Measurements from ENCODE around the gene CENPU. TPM values are rescaled to one million over a fixed set of nuclear protein-coding genes. Genes with fewer than 3 reads are reported as not detected.

CENPU gene
- total RNA-seq: 15.4 and 28.9 TPM in 2 replicates

DNA sequence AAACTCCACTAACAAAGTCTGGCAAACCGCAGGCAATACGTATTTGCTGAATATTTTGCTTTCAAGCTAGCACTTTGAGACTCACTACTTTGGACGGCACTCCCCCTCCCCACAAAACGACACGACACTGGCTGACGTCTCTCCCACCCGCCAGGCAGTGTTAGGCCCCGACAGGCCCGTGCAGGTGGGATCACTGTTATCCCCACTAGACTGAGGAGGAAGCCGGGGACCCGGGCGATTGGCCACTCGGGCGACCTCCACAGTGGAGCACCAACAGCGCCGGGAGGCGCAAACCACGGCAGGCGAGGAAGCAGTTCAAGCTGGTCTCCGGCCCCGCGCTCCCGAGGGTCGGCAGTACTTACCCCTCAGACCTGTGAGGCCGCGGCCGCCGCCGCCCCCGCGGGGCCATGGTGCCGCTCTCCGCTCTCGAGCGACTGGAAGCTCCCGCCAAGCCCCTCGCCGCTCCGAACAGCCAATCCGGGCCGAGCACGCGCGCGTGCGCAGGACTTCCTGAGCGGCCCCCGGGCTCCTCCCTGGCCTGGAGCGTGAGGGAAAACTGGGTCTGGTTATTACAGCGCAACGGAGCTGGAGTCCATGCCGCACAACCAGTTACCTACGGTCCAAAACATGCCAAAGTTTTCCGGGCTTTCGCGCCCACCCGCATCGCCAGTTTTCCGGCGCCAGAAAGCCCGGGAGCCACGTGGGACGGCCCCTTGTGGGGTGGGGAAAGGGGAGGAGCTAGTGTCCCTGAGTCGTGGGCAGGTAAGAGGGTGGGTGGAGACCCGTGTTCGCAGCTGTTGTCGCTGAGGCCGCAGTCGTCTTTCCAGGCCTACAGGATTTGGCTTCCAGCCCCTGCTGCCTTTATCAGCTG, at the start of gene CENPU:
CENPU (minus strand) TSS at position 443 of the 871 bp plus-strand sequence; CDS start at position 409, 34 bp downstream.

DNA sequence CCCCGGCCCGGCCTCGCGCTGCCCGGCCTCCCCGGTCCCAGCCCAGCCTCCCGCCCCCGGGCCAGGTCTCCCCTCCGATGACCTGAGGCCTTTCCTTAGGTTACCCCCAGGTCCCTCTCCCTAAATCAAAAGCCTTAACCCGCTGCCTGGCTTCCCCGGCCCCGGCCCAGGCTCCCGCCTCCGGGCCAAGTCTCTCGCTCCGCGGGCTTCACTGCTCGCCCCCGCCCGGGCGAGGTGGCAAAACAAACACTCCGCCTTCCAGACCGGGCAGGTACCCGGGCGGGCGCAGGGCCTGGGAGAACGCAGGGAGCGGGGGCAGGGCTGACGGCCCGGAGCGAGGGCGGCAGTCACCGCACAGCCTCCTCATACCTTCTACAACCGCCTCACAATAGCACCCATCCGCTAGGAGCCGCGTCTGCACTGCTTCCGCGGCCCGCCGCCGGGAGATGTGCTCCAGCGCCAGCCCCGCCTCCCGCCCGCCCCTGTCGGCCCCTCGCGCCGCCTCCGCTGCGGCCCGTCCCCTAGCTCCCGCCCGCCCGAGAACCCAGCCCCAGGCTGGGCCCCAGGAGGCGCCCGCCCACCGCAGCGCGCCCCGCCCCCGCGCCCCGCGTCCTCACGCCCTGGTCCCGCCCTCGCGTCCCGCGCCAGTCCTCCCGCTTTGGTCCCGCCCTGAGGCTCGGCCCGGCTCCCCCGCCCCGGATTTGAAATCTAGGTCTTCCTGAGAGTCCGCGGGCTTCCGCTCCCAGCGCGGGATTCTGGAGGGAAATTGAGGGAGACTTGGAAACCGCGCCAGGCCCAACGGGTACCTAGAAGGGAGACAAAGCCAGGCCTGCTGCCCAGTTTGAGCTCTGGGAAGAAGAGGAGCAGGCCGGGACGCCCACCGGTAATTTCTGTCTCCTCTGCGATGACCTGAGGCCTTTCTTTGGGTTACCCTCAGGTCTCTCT, 84.6 kb downstream of the CENPU start, which contains the start of the genes CASP3 and PRIMPOL:
CASP3 (minus strand) TSS at position 422 of the 945 bp plus-strand sequence. CDS start 10,994 bp downstream, outside the sequence.
PRIMPOL (plus strand) TSS at position 713 of the 945 bp plus-strand sequence. CDS start 7,403 bp downstream, outside the sequence.

Other genes with a start within 250 kb of the CENPU start
- gene CASP3, start 84.6 kb downstream of the CENPU start, total RNA-seq: 26.5 and 26.6 TPM in 2 replicates
- 12.5 and 16.4 TPM in 2 replicates for gene PRIMPOL, start 84.4 kb downstream of the CENPU start, total RNA-seq
- gene ACSL1, start 91.9 kb upstream of the CENPU start, total RNA-seq: 66.1 and 95.9 TPM in 2 replicates

All from subcutaneous preadipocyte (primary cell).